ENCODE results near the gene DNAH3.
"Not testable (repeated sequence)": the region's sequence is repeated elsewhere in the genome, so short reads cannot be mapped to it uniquely, and the experiment has no call there.

DNAH3 gene

DNA sequence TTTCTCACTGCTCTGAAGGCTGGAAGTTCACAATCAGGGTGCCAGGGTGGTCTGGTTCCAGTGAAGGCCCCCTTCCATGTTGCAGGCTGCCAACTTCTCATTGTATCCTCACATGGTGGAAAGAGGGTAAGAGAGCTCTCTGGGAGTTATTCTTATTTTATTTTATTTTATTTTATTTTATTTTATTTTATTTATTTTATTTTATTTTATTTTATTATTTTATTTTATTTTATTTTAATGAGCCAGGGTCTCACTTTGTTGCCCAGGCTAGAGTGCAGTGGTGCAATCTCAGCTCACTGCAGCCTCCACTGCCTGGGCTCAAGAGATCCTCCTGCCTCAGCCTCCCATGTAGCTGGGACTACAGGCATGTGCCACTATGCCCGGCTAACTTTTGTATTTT lies 5.4 kb upstream of the DNAH3 start:
- H3K9me3 ChIP-seq (ENCODE audit: insufficient read depth, low read depth, low read length); H3K27me3 ChIP-seq (ENCODE audit: insufficient read depth, low read length); H3K36me3 ChIP-seq (ENCODE audit: insufficient read depth, low read depth, low read length); H3K27ac ChIP-seq (ENCODE audit: low read length); H3K4me1 ChIP-seq (ENCODE audit: insufficient read depth, low read length); H3K4me3 ChIP-seq (ENCODE audit: low read length); H3K9ac ChIP-seq (ENCODE audit: low read depth, low read length): not testable (repeated sequence)

DNA sequence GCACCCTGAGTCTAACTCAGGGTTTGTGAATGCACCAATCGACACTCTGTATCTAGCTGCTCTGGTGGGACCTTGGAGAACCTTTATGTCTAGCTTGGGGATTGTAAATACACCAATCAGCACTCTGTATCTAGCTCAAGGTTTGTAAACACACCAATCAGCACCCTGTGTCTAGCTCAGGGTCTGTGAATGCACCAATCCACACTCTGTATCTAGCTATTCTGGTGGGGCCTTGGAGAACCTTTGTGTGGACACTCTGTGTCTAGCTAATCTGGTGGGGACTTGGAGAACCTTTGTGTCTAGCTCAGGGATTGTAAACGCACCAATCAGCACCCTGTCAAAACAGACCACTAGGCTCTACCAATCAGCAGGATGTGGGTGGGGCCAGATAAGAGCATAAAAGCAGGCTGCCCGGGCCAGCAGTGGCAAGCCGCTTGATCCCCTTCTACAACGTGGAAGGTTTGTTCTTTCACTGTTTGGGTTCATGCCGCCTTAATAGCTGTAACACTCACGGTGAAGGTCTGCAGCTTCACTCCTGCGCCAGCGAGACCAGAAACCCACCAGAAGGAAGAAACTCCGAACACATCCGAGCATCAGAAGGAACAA lies 2.6 kb upstream of the DNAH3 start:
- not testable (repeated sequence) for H3K27ac ChIP-seq (ENCODE audit: low read length); H3K36me3 ChIP-seq (ENCODE audit: insufficient read depth, low read depth, low read length); H3K27me3 ChIP-seq (ENCODE audit: insufficient read depth, low read length); H3K9ac ChIP-seq (ENCODE audit: low read depth, low read length); H3K4me3 ChIP-seq (ENCODE audit: low read length); H3K9me3 ChIP-seq (ENCODE audit: insufficient read depth, low read depth, low read length); H3K4me1 ChIP-seq (ENCODE audit: insufficient read depth, low read length)

DNA sequence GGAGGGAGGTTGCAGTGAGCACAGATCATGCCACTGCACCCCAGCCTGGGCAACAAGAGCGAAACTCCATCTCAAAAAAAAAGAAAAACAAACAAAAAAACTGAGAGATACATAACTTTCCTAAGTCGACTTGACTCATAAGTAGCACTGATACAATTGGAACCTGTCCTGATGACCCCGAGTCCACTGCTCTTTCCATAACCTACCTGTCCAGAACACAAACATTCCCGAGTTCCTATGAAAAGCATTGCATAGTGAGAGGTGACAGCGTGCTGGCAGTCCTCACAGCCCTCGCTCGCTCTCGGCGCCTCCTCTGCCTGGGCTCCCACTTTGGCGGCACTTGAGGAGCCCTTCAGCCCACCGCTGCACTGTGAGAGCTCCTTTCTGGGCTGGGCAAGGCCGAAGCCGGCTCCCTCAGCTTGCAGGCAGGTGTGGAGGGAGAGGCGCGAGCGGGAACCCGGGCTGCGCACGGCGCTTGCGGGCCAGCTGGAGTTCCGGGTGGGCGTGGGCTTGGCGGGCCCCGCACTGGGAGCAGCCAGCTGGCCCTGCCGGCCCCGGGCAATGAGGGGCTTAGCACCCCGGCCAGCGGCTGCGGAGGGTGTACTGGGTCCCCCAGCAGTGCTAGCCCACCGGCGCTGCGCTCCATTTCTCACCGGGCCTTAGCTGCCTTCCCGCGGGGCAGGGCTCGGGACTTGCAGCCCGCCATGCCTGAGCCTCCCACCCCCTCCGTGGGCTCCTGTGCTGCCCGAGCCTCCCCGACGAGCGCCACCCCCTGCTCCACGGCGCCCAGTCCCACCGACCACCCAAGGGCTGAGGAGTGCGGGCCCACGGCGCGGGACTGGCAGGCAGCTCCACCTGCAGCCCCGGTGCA lies 1.7 kb upstream of the DNAH3 start:
- H3K27ac ChIP-seq (ENCODE audit: low read length); H3K9ac ChIP-seq (ENCODE audit: low read depth, low read length); H3K4me3 ChIP-seq (ENCODE audit: low read length); H3K9me3 ChIP-seq (ENCODE audit: insufficient read depth, low read depth, low read length); H3K27me3 ChIP-seq (ENCODE audit: insufficient read depth, low read length); H3K4me1 ChIP-seq (ENCODE audit: insufficient read depth, low read length); H3K36me3 ChIP-seq (ENCODE audit: insufficient read depth, low read depth, low read length): not testable (repeated sequence)

DNA sequence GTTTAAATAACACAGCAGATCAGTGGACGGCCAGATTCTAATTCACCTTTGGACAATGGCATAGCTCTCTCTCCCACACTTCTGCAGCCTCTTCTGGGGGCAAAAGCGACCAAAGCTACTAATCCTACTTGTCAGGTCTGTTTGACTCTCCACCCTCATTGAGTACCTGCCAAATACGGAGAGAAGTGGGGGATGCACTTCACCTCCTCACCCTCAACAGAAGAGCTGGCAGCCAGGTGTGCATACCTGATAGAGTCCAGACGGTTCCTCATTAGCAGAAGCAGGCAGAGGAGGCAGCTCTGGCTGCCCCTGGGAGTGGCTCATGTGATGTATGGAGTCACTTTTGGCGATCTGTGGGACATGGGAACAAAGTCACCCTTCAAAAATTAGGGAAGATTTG lies 4.9 kb downstream of the DNAH3 start:
- H3K9me3 ChIP-seq (ENCODE audit: insufficient read depth, low read depth, low read length) = no peaks in the 10 kb centered on the region
- H3K36me3 ChIP-seq (ENCODE audit: insufficient read depth, low read depth, low read length) = no peaks in the 10 kb centered on the region
- no peak overlapping the region for H3K27ac ChIP-seq (ENCODE audit: low read length)
- no peak overlapping the region for H3K9ac ChIP-seq (ENCODE audit: low read depth, low read length)
- H3K4me1 ChIP-seq (ENCODE audit: insufficient read depth, low read length) = no peaks in the 10 kb centered on the region
- H3K27me3 ChIP-seq (ENCODE audit: insufficient read depth, low read length) = no peaks in the 10 kb centered on the region
- H3K4me3 ChIP-seq (ENCODE audit: low read length) = no peak overlapping the region

DNA sequence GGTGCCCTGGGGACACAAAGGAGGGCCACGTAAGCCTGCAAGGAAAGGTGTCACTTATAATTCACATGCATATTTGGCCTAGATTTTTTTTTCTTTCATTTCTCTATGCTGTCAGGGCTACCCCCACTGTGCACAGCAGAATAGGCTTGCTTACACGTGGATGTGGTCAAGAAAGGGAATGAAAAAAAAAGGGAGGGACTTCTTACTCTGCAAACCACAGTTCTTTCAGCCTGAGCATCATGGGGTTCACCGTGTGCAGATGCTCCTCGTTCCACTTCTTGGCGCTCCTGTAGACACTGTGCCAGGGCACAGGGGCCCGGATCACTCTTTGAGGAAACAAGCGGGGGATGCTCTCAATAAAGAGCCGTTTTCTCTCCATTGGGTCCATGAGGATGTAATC lies 16.6 kb downstream of the DNAH3 start:
- H3K4me3 ChIP-seq (ENCODE audit: low read length) = no peak overlapping the region
- no peaks in the 10 kb centered on the region for H3K36me3 ChIP-seq (ENCODE audit: insufficient read depth, low read depth, low read length)
- no peak overlapping the region for H3K27ac ChIP-seq (ENCODE audit: low read length)
- H3K9me3 ChIP-seq (ENCODE audit: insufficient read depth, low read depth, low read length) = no peaks in the 10 kb centered on the region
- H3K4me1 ChIP-seq (ENCODE audit: insufficient read depth, low read length) = no peaks in the 10 kb centered on the region
- H3K27me3 ChIP-seq (ENCODE audit: insufficient read depth, low read length) = no peaks in the 10 kb centered on the region
- no peak overlapping the region for H3K9ac ChIP-seq (ENCODE audit: low read depth, low read length)

DNA sequence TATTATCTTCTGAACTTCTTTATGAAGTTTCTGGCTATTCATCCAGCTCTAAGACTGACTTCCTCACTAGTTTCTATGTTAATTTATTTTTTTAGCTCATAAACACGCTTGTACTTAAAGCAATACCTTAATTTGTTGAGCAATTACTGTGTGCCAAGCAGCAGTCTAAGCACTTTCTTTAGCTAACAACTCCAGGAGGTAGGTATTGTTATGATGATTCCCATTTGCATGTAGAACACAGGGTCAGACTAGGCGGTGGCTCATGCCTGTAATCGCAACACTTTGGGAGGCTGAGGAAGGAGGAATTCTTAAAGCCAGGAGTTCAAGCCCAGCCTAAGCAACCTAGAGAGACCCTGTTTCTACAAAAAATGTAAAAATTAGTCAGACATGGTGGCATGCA lies 19.8 kb downstream of the DNAH3 start:
- H3K27me3 ChIP-seq (ENCODE audit: insufficient read depth, low read length) = no peaks in the 10 kb centered on the region

DNA sequence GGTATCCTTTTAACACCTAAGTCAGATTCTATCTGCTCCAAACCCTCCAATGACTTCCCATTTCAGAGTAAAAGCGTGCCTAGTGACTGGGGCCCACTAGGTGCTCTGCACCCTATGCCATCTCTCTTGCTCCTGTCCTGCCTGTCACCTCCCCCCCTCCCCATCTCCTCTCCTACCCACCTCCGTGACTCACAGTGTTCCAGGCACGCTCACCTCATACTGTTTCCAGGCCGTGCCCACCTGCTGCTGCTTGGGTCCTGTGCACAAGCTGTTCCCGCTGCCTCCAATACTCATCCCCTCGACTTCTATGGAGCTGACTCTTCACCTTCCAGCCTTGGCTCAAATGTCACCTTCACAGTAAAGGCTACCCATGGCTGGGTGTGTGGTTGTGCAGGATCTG lies 21.7 kb downstream of the DNAH3 start:
- Histone ChIP-seq H3K4me3 (ENCODE audit: low read length) (no peak overlapping the region), H3K4me1 (ENCODE audit: insufficient read depth, low read length) (peaks cover 7% of the 10 kb centered on the region; the same call in 1 of the 2 replicates), H3K36me3 (ENCODE audit: insufficient read depth, low read depth, low read length) (no peaks in the 10 kb centered on the region), H3K27me3 (ENCODE audit: insufficient read depth, low read length) (no peaks in the 10 kb centered on the region), H3K9ac (ENCODE audit: low read depth, low read length) (no peak overlapping the region), H3K9me3 (ENCODE audit: insufficient read depth, low read depth, low read length) (no peaks in the 10 kb centered on the region), H3K27ac (ENCODE audit: low read length) (no peak overlapping the region)

More for the DNA sequence above, 19.8 kb downstream of the DNAH3 start:
- Histone ChIP-seq H3K9ac (ENCODE audit: low read depth, low read length) (no peak overlapping the region), H3K27ac (ENCODE audit: low read length) (no peak overlapping the region), H3K4me3 (ENCODE audit: low read length) (no peak overlapping the region), H3K36me3 (ENCODE audit: insufficient read depth, low read depth, low read length) (no peaks in the 10 kb centered on the region), H3K9me3 (ENCODE audit: insufficient read depth, low read depth, low read length) (no peaks in the 10 kb centered on the region), H3K4me1 (ENCODE audit: insufficient read depth, low read length) (peaks cover 7% of the 10 kb centered on the region; the same call in 1 of the 2 replicates)

DNA sequence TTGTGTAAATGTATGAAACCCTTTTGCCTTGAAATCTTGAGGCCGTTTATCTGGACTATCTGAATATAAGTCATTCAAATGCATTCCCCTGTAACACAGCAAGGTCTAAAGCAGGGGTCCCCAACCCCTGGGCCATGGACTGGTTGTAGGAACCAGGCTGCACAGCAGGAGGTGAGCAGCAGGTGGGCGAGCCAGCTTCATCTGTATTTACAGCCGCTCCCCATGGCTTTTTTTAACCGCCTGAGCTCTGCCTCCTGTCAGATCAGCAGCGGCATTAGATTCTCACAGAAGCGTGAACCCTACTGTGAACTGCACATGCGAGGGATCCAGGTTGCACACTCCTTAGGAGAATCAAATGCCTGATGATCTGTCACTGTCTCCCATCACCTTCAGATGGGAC lies 24.1 kb downstream of the DNAH3 start:
- H3K36me3 ChIP-seq (ENCODE audit: insufficient read depth, low read depth, low read length) = no peaks in the 10 kb centered on the region
- no peaks in the 10 kb centered on the region for H3K27me3 ChIP-seq (ENCODE audit: insufficient read depth, low read length)
- no peak overlapping the region for H3K27ac ChIP-seq (ENCODE audit: low read length)
- no peaks in the 10 kb centered on the region for H3K9me3 ChIP-seq (ENCODE audit: insufficient read depth, low read depth, low read length)
- peaks cover 7% of the 10 kb centered on the region; the same call in 1 of the 2 replicates for H3K4me1 ChIP-seq (ENCODE audit: insufficient read depth, low read length)
- no peak overlapping the region for H3K4me3 ChIP-seq (ENCODE audit: low read length)
- H3K9ac ChIP-seq (ENCODE audit: low read depth, low read length) = no peak overlapping the region

DNA sequence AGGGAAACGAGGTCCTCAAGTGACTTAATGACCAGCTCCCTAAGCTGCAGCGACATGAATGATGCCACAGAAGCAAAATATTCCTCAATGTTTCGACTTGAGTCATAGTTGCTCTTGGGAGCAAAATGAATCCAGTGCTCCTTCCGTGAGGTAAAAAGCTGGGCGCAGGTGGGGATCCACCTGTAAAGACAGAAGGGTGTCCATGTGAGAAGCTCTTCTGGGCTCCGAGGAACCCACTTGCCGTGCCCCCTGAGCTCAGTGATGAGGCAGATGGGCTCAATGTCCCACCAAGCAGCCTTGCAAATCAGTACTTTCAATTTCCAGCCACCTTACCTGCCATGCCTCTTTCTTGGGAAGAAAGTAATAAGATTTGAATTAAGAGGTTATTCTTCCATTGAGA lies 25.5 kb downstream of the DNAH3 start:
- Histone ChIP-seq H3K9me3 (ENCODE audit: insufficient read depth, low read depth, low read length) (no peaks in the 10 kb centered on the region), H3K4me3 (ENCODE audit: low read length) (no peak overlapping the region), H3K27ac (ENCODE audit: low read length) (no peak overlapping the region), H3K4me1 (ENCODE audit: insufficient read depth, low read length) (peaks cover 7% of the 10 kb centered on the region; the same call in 1 of the 2 replicates), H3K9ac (ENCODE audit: low read depth, low read length) (no peak overlapping the region), H3K27me3 (ENCODE audit: insufficient read depth, low read length) (no peaks in the 10 kb centered on the region), H3K36me3 (ENCODE audit: insufficient read depth, low read depth, low read length) (no peaks in the 10 kb centered on the region)

DNA sequence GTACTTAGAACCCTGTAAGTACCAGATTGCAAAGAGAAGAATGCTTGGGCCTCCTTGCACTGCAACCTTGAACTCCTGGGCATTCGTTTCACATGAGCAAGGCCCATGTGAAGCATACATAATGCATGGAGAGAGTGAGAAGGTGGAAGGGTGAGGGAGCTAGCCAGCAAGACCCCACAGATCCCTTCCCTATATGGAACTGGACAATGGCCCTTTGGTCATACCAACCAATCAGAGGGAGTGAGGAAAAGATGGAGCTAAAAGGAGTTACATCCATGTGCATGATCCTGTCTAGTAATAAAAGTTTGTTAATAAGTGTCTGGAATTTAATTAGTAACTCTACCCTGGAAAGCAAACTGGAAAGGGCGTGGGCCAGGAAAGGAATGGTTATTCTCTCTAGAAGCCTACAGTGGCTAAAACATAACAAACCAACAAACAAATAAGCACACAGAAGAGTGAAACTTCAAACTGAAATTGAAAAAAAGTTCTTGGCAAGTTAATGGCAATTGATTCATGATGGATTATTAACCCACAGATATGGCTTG lies 29.6 kb downstream of the DNAH3 start:
- Histone ChIP-seq H3K9ac (ENCODE audit: low read depth, low read length) (no peak overlapping the region), H3K36me3 (ENCODE audit: insufficient read depth, low read depth, low read length) (no peaks in the 10 kb centered on the region), H3K4me1 (ENCODE audit: insufficient read depth, low read length) (peaks cover 4% of the 10 kb centered on the region; the same call in 1 of the 2 replicates), H3K27ac (ENCODE audit: low read length) (no peak overlapping the region), H3K27me3 (ENCODE audit: insufficient read depth, low read length) (no peaks in the 10 kb centered on the region), H3K4me3 (ENCODE audit: low read length) (no peak overlapping the region), H3K9me3 (ENCODE audit: insufficient read depth, low read depth, low read length) (no peaks in the 10 kb centered on the region)

DNA sequence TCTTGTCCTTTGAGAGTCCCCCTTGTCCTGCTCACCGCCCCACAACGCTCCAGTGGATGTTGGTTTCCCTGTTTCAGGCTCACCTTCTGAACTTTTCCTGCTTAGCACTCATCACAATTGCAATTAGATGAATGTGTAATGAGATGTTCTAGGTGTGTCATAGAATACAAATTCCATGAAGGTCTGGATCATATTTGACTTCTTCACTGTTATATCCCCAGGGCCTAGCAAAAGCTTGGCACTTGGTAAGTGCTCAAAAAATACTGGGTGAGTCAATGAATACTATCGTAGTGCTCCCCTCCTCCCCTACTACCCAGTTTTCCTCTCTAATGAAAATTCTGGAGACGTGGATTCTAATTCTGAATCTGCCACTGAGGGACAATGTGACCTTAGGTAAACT lies 33.1 kb downstream of the DNAH3 start:
- Histone ChIP-seq H3K27ac (ENCODE audit: low read length) (no peak overlapping the region), H3K27me3 (ENCODE audit: insufficient read depth, low read length) (no peaks in the 10 kb centered on the region), H3K4me3 (ENCODE audit: low read length) (no peak overlapping the region), H3K36me3 (ENCODE audit: insufficient read depth, low read depth, low read length) (no peaks in the 10 kb centered on the region), H3K4me1 (ENCODE audit: insufficient read depth, low read length) (peaks cover 7% of the 10 kb centered on the region; the same call in 1 of the 2 replicates), H3K9me3 (ENCODE audit: insufficient read depth, low read depth, low read length) (no peaks in the 10 kb centered on the region), H3K9ac (ENCODE audit: low read depth, low read length) (no peak overlapping the region)

DNA sequence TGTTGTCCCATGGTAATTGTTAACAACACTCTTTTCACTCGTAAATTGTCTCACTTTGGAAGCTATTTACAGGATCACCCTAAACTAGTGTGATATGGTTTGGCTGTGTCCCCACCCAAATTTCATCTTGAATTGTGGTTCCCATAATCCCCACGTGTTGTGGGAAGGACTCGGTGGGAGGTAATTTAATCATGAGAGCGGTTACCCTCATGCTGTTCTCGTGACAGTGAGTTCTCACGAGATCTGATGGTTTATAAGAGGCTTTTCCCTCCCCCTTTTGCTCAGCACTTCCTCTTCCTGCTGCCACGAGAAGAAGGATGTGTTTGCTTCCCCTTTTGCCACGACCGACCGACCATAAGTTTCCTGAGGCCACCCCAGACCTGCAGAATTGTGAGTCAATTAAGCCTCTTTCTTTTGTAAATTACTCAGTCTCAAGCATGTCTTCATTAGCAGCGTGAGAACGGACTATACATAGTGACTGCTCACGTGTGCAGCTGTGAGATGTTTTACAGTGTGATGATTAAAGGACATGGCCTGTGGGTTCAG lies 34.4 kb downstream of the DNAH3 start:
- Histone ChIP-seq H3K9me3 (ENCODE audit: insufficient read depth, low read depth, low read length) (no peaks in the 10 kb centered on the region), H3K4me3 (ENCODE audit: low read length) (peak overlapping the region; percentile 27), H3K36me3 (ENCODE audit: insufficient read depth, low read depth, low read length) (no peaks in the 10 kb centered on the region), H3K27me3 (ENCODE audit: insufficient read depth, low read length) (no peaks in the 10 kb centered on the region), H3K4me1 (ENCODE audit: insufficient read depth, low read length) (peaks cover 7% of the 10 kb centered on the region; the same call in 1 of the 2 replicates), H3K9ac (ENCODE audit: low read depth, low read length) (no peak overlapping the region), H3K27ac (ENCODE audit: low read length) (no peak overlapping the region)
